Testis (tissue), 3 donors: ENCODE data around the gene NUCB1. TPM values are rescaled to one million over a fixed set of nuclear protein-coding genes. Genes with fewer than 3 reads are reported as not detected.

ENCODE experiments used
- DNase-seq: peaks from one replicate; pipeline ENCODE4 v3.0.0-alpha.2; 2019
- H3K27ac ChIP-seq, 2 donors: fragments of 200-600 bp; sonication (generic); one replicate each; pipeline ENCODE4 v1.5.1; 2019
- H3K27me3 ChIP-seq: fragments of 200-600 bp; sonication (generic); one replicate; pipeline ENCODE4 v1.5.1; 2019
- H3K36me3 ChIP-seq: fragments of 200-600 bp; sonication (generic); one replicate; pipeline ENCODE4 v1.5.1; 2017; ENCODE audit warnings: low read depth; ENCODE audit errors: missing control alignments
- H3K4me1 ChIP-seq: fragments of 200-600 bp; sonication (generic); one replicate; pipeline ENCODE4 v1.5.1; 2019
- H3K4me3 ChIP-seq, 2 donors: fragments of 200-600 bp; sonication (generic); one replicate each; pipeline ENCODE4 v1.5.1; 2017 to 2019
- H3K9me3 ChIP-seq: fragments of 200-600 bp; sonication (generic); one replicate; pipeline ENCODE4 v1.5.1; 2017
- CTCF ChIP-seq, 3 experiments: fragments of 450-650 bp in 2 of 3; fragments of 200-600 bp in 1 of 3; sonication (generic) in 1 of 3; IDR thresholded peaks; one replicate each; pipeline ENCODE4 v1.5.1; 2016 to 2019; ENCODE audit warnings: antibody characterized with exemption in 3 of 3, mild to moderate bottlenecking in 2 of 3, moderate library complexity in 1 of 3
- POLR2A ChIP-seq: fragments of 450-650 bp; IDR thresholded peaks from one replicate; pipeline ENCODE4 v1.6.1; 2017; ENCODE audit warnings: antibody characterized with exemption, mild to moderate bottlenecking, moderate library complexity
- WGBS, 2 donors: methylation state at CpG; one replicate each; pipeline ENCODE4 v1.1.5; 2018; 5-methylcytosine and 5-hydroxymethylcytosine counted together
- intact Hi-C: fragments of 100-400 bp; cut with DNase I; formaldehyde crosslinking; loops from one replicate; pipeline ENCODE4 v1.15.1; 2023; ENCODE audit warnings: low total_unique reads
- polyA plus RNA-seq: library from polyadenylated mRNA; stranded (reverse); fragments of 350-450 nt; fragmentation: Illumina TruSeq; extraction: RNeasy Lipid Tissue Mini Kit (QIAGEN cat#74804); gene quantifications from one replicate; pipeline ENCODE4 v1.2.3, GENCODE V29; 2014; ENCODE audit warnings: low read depth, low replicate concordance; ENCODE audit not compliant: insufficient read depth
- total RNA-seq, 2 donors: library from RNA; depleted of rRNA; stranded (reverse); fragments of >200 nt; gene quantifications; one replicate each; pipeline ENCODE4 v1.2.3, GENCODE V29; 2016

NUCB1 gene
- total and polyA plus RNA-seq, 3 donors from 2014 or later: 136 to 208 (median 139) TPM

DNA sequence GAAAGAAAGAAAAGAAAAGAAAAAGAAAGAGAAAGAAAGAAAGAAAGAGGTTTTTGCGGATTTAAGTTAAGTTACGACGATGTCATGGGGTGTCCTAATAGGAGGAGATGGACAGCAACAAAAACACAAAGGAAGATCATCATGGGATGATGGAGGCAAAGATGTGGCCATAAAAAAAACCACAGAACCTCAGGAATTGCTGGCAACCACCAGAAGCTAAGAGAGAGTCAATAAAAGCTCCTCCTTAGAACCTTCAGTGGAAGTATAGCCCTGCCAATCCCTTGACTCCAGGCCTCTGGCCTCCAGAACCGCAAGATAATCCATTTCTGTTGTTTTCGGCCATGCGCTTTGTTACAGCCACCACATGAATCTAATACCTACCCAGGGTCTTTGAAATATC lies 43.2 kb upstream of the NUCB1 start:
- no peak for DNase-seq
- Histone ChIP-seq H3K4me3 (no peak overlapping the region), H3K27me3 (no peaks in the 10 kb centered on the region), H3K36me3 (no peaks in the 10 kb centered on the region), H3K4me1 (no peaks in the 10 kb centered on the region), H3K27ac (no peak overlapping the region), H3K9me3 (no peaks in the 10 kb centered on the region)
- intact Hi-C loops: no loop called here
- TF ChIP-seq POLR2A (no peak), CTCF (IDR thresholded peaks at IDR 0.05) (no peak)
- 85 to 87% methylated on average over 6 of the region's 6 CpGs for WGBS, 2 donors

DNA sequence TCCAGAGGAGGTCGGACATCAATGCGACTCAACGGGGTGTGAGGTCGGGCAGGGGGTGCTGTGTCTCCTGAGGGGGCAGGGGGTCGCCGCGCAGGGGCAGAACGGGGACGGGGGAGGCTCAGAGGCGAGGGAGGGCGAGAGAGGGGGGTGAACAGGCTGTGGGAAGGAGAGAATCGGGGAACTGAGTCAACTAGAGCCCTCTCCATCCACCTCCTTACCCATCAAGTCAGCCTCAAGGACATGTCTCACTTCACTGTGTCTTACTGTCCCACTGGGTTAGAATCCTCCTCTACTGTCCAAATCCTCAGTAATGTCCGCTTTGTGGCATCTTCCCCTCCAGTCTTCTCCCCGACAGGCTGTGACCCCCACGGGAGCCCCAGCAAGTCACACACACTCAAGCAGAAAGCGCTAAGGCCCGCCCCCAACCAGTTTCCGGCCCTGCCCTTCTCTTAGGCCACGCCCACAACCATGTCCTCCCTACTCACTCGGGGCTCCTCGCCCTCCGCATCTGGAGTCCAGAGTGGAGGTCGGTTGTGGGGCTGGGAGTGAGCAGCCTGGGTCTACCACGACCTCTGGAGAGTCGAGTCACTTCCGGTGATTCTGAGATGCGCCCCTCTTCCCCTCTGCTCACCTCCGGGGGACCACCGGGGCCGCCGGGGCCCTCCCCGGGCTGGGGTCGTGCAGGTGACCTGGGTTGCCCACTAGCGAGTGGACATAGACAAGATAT lies 41.0 kb upstream of the NUCB1 start:
- WGBS, 2 donors: 28 to 61% methylated on average over 31 to 34 of the region's 34 CpGs
- Histone ChIP-seq H3K4me1 (no peaks in the 10 kb centered on the region), H3K27ac (no peak overlapping the region)

GRCh38 chr19:48859711-48860572 lies 40.2 kb upstream of the NUCB1 start:
- no peaks in the 10 kb centered on the region for H3K27me3 ChIP-seq
- peak; percentile 64 for DNase-seq
- H3K4me1 ChIP-seq: no peaks in the 10 kb centered on the region
- no peaks in the 10 kb centered on the region for H3K36me3 ChIP-seq
- peak overlapping the region; percentile 6 to 29 for H3K4me3 ChIP-seq
- no peak overlapping the region for H3K27ac ChIP-seq
- intact Hi-C loops: no loop called here
- TF ChIP-seq CTCF (IDR thresholded peaks at IDR 0.05) (no peak), POLR2A (no peak)
- WGBS, 2 donors: 69 to 75% methylated on average over 30 of the region's 30 CpGs
- no peaks in the 10 kb centered on the region for H3K9me3 ChIP-seq

More for the DNA sequence above, 41.0 kb upstream of the NUCB1 start:
- H3K4me3 ChIP-seq: peak overlapping the region in 1 of 2 donors; percentile 24
- no peaks in the 10 kb centered on the region for H3K27me3 ChIP-seq
- intact Hi-C loops: no loop called here
- no peaks in the 10 kb centered on the region for H3K9me3 ChIP-seq
- TF ChIP-seq POLR2A (no peak), CTCF (IDR thresholded peaks at IDR 0.05) (no peak)
- no peak for DNase-seq
- no peaks in the 10 kb centered on the region for H3K36me3 ChIP-seq

DNA sequence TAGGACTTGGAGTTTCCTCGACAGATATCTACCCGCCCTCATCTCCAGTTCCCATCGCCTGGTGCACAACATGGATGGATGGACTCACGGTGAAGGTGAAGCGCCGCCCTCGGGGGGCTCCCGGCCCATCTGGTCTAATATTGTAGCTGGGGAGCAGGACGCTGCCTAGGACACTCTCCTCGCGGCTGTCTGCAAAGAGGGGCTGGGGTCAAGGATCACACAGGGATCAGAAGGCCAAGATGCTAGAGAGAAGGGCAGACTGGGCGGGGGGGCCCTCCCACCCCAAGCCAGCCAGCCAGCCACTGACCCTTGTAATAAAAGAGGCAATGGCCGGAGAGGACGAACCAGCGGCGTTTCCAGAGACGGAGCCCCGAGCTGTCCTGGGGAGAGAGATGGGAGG lies 38.8 kb upstream of the NUCB1 start:
- Histone ChIP-seq H3K27ac (no peak overlapping the region), H3K4me3 (no peak overlapping the region), H3K27me3 (no peaks in the 10 kb centered on the region), H3K4me1 (no peaks in the 10 kb centered on the region), H3K36me3 (no peaks in the 10 kb centered on the region), H3K9me3 (no peaks in the 10 kb centered on the region)
- no peak for TF ChIP-seq POLR2A
- no peak for TF ChIP-seq CTCF (IDR thresholded peaks at IDR 0.05)
- no peak for DNase-seq
- 83 to 92% methylated on average over 15 to 18 of the region's 18 CpGs for WGBS, 2 donors
- intact Hi-C loops: no loop called here
